ENCODE data around the gene ESR2. TPM values are rescaled to one million over a fixed set of nuclear protein-coding genes. Genes with fewer than 3 reads are reported as not detected.

ESR2 gene
- total RNA-seq, 1 experiment from 2014 or later: 0.15 TPM

DNA sequence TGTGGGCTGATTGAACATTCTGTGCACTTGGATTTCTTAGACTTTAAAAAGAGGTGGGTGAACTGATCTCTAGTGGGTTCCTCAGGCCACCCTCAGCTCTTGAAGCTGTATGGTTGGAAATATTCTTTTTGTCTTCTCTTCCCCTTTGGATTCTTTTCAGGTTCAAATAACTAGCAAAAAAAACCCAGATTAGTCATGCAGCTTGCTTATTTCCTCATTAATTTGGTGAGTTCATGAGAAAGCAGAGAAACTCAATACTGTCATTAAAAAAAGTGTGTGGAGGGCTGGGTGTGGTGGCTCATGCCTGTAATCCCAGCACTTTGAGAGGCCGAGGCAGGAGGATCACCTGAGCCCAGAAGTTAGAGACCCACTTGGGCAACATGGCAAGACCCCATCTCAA, 183.4 kb downstream of the ESR2 start:
- Histone ChIP-seq H3K23me2 (ENCODE audit: insufficient read length, low read depth, low read length, poor library complexity, severe bottlenecking) (no peaks in the 10 kb centered on the region), H2BK12ac (ENCODE audit: insufficient read length, low read depth, low read length) (no peak overlapping the region), H2AFZ (ENCODE audit: low read length) (no peak overlapping the region), H2BK120ac (ENCODE audit: low read depth, low read length, poor library complexity, severe bottlenecking) (no peak overlapping the region), H3K4ac (ENCODE audit: low read depth, low read length) (no peak overlapping the region), H3K18ac (ENCODE audit: insufficient read length, low read depth, low read length) (no peak overlapping the region), H3T11ph (ENCODE audit: low read length) (no peak overlapping the region), H3K79me2 (ENCODE audit: insufficient read depth, low read length) (no peaks in the 10 kb centered on the region), H3K4me2 (ENCODE audit: insufficient read depth, insufficient read length, low read length) (no peak overlapping the region), H3K9me3 (ENCODE audit: control insufficient read depth, low read depth, low read length) (no peaks in the 10 kb centered on the region), H3K79me1 (ENCODE audit: insufficient read depth, low read depth, low read length, poor library complexity, severe bottlenecking) (no peaks in the 10 kb centered on the region), H4K91ac (ENCODE audit: insufficient read length, low read depth, low read length) (no peak overlapping the region), H3K14ac (ENCODE audit: insufficient read depth, low read length) (no peak overlapping the region), H2BK5ac (ENCODE audit: insufficient read length, low read length) (no peak overlapping the region), H4K5ac (ENCODE audit: insufficient read length, low read depth, low read length) (no peak overlapping the region), H4K20me1 (ENCODE audit: control insufficient read depth, insufficient read depth, insufficient read length) (no peaks in the 10 kb centered on the region), H2BK15ac (ENCODE audit: low read depth, low read length) (no peak overlapping the region), H4K8ac (replicated peaks; ENCODE audit: insufficient read length, low read depth, low read length) (no peak overlapping the region), H3K23ac (ENCODE audit: insufficient read length, low read depth, low read length) (no peak overlapping the region), H3K27me3 (ENCODE audit: insufficient read depth, low read length) (no peaks in the 10 kb centered on the region), H3K27ac (ENCODE audit: insufficient read length, low read depth, low read length) (no peak overlapping the region), H3K4me1 (ENCODE audit: insufficient read depth, low read length) (peaks cover 2% of the 10 kb centered on the region; the same call in 1 of the 2 replicates), H3K9ac (ENCODE audit: extremely low read depth, insufficient read length, low read length) (no peak overlapping the region), H2BK20ac (ENCODE audit: low read depth, low read length, poor library complexity, severe bottlenecking) (no peak overlapping the region), H3K56ac (ENCODE audit: insufficient read length, low read depth, low read length) (no peak overlapping the region), H2AK5ac (ENCODE audit: insufficient read length, low read length) (no peak overlapping the region)
- no peak for DNase-seq
- no CpG with 5 or more reads among the region's 1 CpG for WGBS (ENCODE audit: extremely low coverage, insufficient read length, low lambda C conversion rate)
- Mint-ChIP-seq H3K27me3 (ENCODE audit: low read depth) (no peaks in the 10 kb centered on the region), H3K27ac (no peak overlapping the region), H3K36me3 (ENCODE audit: insufficient read depth in 1 of 3, low read depth in 3 of 3) (peaks cover 0 to 12% (median 9%) of the 10 kb centered on the region in 3 experiments; a peak in 3 of 7 replicates), H3K9me3 (no peaks in the 10 kb centered on the region), H3K4me1 (peaks cover 8 to 14% of the 10 kb centered on the region in 2 experiments), H3K4me3 (no peak overlapping the region)
- TF ChIP-seq CTCF (conservative IDR thresholded peaks at IDR 0.05): no peak
